ENCODE measurements around the gene TMEM200A. TPM values are rescaled to one million over a fixed set of nuclear protein-coding genes. Genes with fewer than 3 reads are reported as not detected.

The TMEM200A gene
- total RNA-seq, 4 donors from 2014 or later = 0.79 to 4.4 (median 2.7) TPM

DNA sequence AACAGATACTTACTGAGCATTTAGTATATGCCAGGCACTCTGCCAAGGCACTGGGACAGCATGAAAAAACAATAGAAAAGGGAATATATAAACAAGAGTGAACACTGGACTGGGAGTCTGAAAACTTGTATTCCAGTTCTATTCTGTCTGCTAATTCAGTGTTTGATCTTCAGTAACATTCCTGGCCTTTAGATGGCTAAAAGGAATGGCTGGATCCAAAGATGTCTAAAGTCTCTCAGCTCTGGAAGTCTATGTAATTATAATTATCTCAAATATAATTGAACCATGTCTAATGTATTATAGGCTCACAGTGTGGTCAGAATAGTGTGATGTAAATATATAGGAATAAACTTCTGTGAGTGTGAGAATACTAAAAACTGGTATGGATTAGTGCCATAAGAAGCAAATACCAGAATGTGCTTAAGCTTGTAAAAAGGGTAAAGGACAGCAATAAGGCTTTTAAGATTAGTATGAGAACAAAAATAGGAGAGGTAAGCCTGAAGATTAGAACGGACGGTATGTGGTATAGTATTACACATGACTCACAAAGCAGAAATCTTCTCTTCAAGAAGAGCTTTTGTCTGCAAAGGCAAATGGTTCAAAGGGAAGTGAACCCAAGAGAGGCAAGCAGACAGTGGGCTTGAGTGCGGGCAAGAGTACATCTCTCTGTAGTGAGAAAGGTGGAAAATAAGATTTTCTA, 68.5 kb downstream of the TMEM200A start:
- TF ChIP-seq, protein P1, sequence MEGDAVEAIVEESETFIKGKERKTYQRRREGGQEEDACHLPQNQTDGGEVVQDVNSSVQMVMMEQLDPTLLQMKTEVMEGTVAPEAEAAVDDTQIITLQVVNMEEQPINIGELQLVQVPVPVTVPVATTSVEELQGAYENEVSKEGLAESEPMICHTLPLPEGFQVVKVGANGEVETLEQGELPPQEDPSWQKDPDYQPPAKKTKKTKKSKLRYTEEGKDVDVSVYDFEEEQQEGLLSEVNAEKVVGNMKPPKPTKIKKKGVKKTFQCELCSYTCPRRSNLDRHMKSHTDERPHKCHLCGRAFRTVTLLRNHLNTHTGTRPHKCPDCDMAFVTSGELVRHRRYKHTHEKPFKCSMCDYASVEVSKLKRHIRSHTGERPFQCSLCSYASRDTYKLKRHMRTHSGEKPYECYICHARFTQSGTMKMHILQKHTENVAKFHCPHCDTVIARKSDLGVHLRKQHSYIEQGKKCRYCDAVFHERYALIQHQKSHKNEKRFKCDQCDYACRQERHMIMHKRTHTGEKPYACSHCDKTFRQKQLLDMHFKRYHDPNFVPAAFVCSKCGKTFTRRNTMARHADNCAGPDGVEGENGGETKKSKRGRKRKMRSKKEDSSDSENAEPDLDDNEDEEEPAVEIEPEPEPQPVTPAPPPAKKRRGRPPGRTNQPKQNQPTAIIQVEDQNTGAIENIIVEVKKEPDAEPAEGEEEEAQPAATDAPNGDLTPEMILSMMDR (IDR thresholded peaks at IDR 0.05) = no peak
- ATAC-seq (ENCODE audit: low FRiP score) (no peak), DNase-seq (ENCODE audit: low spot score) (no peak)

DNA sequence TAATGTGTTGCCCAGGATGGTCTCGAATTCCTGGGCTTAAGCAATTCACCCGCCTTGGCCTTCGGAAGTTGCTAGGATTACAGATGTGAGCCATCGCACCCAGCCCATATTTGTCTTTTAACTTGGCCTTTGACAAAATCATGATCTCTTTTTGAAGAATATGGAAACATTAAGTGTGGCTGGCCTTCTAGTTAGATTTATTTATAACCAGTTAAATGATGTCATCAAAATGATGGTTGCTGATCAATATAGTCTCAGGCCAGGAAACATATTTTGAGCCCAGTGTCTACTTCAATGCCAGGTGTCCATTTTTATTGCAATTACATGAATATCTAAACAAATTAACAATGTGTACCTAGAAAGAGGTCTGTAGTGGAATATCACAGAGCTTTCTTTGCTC, 69.4 kb downstream of the TMEM200A start:
- TF ChIP-seq, protein P1 (IDR thresholded peaks at IDR 0.05) = no peak
- no peak for DNase-seq (ENCODE audit: low spot score)
- ATAC-seq (ENCODE audit: low FRiP score) = no peak

DNA sequence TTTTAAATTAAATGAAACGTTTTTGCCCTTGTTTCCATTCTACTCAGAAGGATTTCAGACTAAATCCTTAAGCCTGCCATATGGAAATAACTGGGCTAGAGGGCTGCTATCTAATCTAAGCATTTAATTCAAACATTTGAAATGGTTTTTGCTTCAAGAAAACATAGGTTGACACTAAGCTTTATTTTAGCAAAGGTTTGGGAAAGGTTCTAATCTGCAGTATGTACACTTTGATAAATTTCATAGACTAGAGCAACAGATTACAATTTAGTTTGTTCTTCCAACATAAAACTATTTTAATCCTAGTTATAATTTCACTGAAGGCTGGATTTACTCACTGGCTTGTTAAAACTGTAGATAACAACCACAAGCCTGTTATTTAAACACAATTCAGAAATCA, 72.1 kb downstream of the TMEM200A start:
- ATAC-seq (ENCODE audit: low FRiP score) (no peak), DNase-seq (ENCODE audit: low spot score) (no peak)
- TF ChIP-seq, protein P1 (IDR thresholded peaks at IDR 0.05) = no peak

DNA sequence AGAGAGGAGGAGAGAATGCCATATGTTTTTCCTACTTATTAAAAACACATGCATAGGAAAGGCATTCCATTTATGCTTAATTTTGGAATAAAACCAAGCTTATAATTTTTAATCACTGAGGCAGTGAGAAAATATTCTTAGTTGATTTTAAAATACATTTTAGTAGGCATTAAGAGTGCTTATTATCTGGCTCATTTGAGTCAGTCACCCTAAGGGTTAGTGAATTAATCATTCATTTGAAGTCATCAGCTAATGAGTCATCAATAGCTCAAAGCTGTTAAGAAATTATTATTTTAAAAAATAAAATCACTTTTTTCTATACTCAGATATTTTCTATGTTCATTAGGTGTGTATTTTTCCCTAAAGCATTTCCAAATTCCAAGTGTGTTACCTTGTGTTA, 81.6 kb downstream of the TMEM200A start:
- ATAC-seq (ENCODE audit: low FRiP score) (no peak), DNase-seq (ENCODE audit: low spot score) (no peak)
- TF ChIP-seq, protein P1 (IDR thresholded peaks at IDR 0.05) = no peak

DNA sequence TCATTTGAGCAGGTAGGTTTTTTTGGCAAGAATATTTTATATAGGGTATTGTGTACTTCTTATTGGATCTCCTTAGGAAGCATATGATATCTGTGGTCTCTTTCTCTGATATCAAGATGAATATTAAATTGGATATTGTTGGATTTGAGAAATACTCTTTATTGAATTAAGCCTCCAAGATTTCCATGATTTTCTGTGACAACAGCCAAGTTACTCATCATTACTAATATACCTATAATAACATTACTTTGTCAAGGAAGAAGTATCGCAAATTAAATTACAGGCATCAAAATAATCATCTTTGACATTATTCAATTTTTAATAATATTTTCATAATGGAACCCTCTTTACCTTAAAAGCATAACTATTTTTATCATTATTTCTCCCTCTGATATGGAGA, 86.5 kb downstream of the TMEM200A start:
- ATAC-seq (ENCODE audit: low FRiP score) = no peak
- no peak for DNase-seq (ENCODE audit: low spot score)
- TF ChIP-seq, protein P1 (IDR thresholded peaks at IDR 0.05) = no peak

DNA sequence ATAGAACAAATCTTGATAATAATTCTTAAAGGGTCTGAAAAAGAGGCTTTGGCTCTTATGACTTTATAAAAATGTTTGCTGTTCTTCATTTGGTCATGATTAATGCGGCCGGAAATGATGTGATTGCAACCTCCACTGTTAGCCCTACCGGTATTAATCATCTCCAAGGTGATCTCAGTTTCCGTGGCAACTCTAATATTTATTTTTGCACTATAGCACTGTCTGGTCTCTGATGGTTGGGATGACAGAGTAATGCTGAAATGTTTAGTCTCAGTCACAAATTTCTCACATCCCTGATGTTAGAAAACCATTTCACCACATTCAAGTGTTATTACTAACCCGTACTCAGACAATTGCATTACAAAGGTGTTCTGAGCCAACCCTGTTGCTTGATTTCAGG, 87.4 kb downstream of the TMEM200A start:
- TF ChIP-seq, protein P1 (IDR thresholded peaks at IDR 0.05) = no peak
- DNase-seq (ENCODE audit: low spot score) = no peak
- no peak for ATAC-seq (ENCODE audit: low FRiP score)

DNA sequence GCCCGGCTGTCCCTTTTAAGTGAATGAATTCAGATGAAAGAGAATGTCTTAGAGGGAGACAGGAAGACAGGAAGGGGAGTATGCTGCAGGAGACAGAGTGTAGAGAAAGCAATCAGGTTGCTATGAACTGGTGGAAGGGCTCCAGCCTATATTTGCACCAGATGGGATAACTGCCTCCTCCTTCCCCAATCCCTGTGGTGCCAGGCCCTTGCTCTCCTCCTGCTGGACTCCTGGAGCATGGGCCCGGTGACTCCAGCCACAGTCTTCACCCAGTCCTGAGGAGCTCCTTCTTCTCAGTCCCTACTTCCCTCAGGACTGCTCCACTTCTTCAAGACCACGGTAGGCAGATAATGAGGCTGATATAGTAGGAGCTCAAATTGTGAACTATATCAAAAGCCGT, 91.8 kb downstream of the TMEM200A start:
- TF ChIP-seq, protein P1 (IDR thresholded peaks at IDR 0.05) = no peak

More for the DNA sequence above, 91.8 kb downstream of the TMEM200A start:
- ATAC-seq (ENCODE audit: low FRiP score) (no peak), DNase-seq (ENCODE audit: low spot score) (no peak)

All from omental fat pad (tissue), 4 donors.